GM19239 (cell line): ENCODE data around the gene MYO7B.

Experiments
- DNase-seq: peaks from one replicate; pipeline ENCODE4 v3.0.0; 2011; ENCODE audit warnings: low spot score; ENCODE audit not compliant: insufficient read length
- FAIRE-seq: peaks from 2 replicates; lab custom pipeline; 2011; peaks lifted over from hg19 to GRCh38; lab: Jason Lieb, UNC

Gene MYO7B

GRCh38 chr2:127655209-127656073 is 120.0 kb downstream of the MYO7B start:
- FAIRE-seq, result no peak
- DNase-seq, result no peak

GRCh38 chr2:127656569-127657231 is 121.2 kb downstream of the MYO7B start:
- FAIRE-seq, result no peak
- DNase-seq, result no peak

GRCh38 chr2:127657232-127657595 is 121.7 kb downstream of the MYO7B start:
- FAIRE-seq, result no peak

GRCh38 chr2:127658146-127658545 is 122.7 kb downstream of the MYO7B start:
- DNase-seq, result no peak
- FAIRE-seq, result no peak

More at GRCh38 chr2:127657232-127657595, 121.7 kb downstream of the MYO7B start:
- DNase-seq, result no peak

GRCh38 chr2:127658641-127659407 is 123.3 kb downstream of the MYO7B start:
- FAIRE-seq (no peak), DNase-seq (no peak)

GRCh38 chr2:127659408-127660290 is 124.2 kb downstream of the MYO7B start:
- no peak for FAIRE-seq
- no peak for DNase-seq

GRCh38 chr2:127660291-127660578 is 124.8 kb downstream of the MYO7B start:
- no peak for DNase-seq
- FAIRE-seq, result no peak

- no peak for DNase-seq
- no peak for FAIRE-seq
Observed at GRCh38 chr2:127661072-127661649, 125.7 kb downstream of the MYO7B start.

GRCh38 chr2:127661949-127662510 is 126.5 kb downstream of the MYO7B start:
- FAIRE-seq (no peak), DNase-seq (no peak)

GRCh38 chr2:127662937-127663565 is 127.6 kb downstream of the MYO7B start:
- DNase-seq (no peak), FAIRE-seq (no peak)

- FAIRE-seq (no peak), DNase-seq (no peak)
Observed at GRCh38 chr2:127663566-127664064, 128.1 kb downstream of the MYO7B start.

- DNase-seq (no peak), FAIRE-seq (no peak)
Observed at GRCh38 chr2:127664065-127664894, 128.8 kb downstream of the MYO7B start.

- FAIRE-seq, result no peak
- no peak for DNase-seq
Observed at GRCh38 chr2:127664895-127665225, 129.4 kb downstream of the MYO7B start.

GRCh38 chr2:127665267-127665893 is 129.9 kb downstream of the MYO7B start:
- no peak for FAIRE-seq
- no peak for DNase-seq

GRCh38 chr2:127669056-127669455 is 133.6 kb downstream of the MYO7B start:
- no peak for FAIRE-seq
- no peak for DNase-seq

GRCh38 chr2:127670055-127670956 is 134.8 kb downstream of the MYO7B start:
- no peak for FAIRE-seq
- no peak for DNase-seq

- FAIRE-seq (no peak), DNase-seq (no peak)
Observed at GRCh38 chr2:127670957-127671290, 135.4 kb downstream of the MYO7B start.
